ENCODE measurements around the gene SLC18A3.

DNA sequence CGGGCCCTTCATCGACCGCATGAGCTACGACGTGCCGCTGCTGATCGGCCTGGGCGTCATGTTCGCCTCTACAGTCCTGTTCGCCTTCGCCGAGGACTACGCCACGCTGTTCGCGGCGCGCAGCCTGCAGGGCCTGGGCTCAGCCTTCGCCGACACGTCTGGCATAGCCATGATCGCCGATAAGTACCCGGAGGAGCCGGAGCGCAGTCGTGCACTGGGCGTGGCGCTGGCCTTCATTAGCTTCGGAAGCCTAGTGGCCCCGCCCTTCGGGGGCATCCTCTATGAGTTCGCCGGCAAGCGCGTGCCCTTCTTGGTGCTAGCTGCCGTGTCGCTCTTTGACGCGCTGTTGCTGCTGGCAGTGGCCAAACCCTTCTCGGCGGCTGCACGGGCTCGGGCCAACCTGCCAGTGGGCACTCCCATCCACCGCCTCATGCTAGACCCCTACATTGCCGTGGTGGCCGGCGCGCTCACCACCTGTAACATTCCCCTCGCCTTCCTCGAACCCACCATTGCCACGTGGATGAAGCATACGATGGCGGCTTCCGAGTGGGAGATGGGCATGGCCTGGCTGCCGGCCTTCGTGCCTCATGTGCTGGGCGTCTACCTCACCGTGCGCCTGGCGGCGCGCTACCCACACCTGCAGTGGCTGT, 1.2 kb downstream of the SLC18A3 start:
- TF ChIP-seq, protein P1, sequence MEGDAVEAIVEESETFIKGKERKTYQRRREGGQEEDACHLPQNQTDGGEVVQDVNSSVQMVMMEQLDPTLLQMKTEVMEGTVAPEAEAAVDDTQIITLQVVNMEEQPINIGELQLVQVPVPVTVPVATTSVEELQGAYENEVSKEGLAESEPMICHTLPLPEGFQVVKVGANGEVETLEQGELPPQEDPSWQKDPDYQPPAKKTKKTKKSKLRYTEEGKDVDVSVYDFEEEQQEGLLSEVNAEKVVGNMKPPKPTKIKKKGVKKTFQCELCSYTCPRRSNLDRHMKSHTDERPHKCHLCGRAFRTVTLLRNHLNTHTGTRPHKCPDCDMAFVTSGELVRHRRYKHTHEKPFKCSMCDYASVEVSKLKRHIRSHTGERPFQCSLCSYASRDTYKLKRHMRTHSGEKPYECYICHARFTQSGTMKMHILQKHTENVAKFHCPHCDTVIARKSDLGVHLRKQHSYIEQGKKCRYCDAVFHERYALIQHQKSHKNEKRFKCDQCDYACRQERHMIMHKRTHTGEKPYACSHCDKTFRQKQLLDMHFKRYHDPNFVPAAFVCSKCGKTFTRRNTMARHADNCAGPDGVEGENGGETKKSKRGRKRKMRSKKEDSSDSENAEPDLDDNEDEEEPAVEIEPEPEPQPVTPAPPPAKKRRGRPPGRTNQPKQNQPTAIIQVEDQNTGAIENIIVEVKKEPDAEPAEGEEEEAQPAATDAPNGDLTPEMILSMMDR (IDR thresholded peaks at IDR 0.05 in 2 of 3, conservative IDR thresholded peaks at IDR 0.05 in 1 of 3; ENCODE audit: borderline replicate concordance in 1 of 3, insufficient read depth in 1 of 3, low read depth in 2 of 3, low read length in 2 of 3), result no peak
- TF ChIP-seq POLR2A (IDR thresholded peaks at IDR 0.05; ENCODE audit: borderline replicate concordance, extremely low read depth, insufficient read depth, insufficient read length) (no peak), SP1 (IDR thresholded peaks at IDR 0.05; ENCODE audit: low read depth) (no peak), JUND (IDR thresholded peaks at IDR 0.05) (no peak), EZH2 (IDR thresholded peaks at IDR 0.05) (no peak), ZFX (IDR thresholded peaks at IDR 0.05) (no peak)

Data from HCT116 (cell line).